NCI-H2029 (cell line): Measurements from ENCODE around the gene MEF2D.

Source experiments
- DNase-seq: peaks from one replicate; lab custom pipeline; 2025; lab: John Stamatoyannopoulos, UW

Gene MEF2D

DNA sequence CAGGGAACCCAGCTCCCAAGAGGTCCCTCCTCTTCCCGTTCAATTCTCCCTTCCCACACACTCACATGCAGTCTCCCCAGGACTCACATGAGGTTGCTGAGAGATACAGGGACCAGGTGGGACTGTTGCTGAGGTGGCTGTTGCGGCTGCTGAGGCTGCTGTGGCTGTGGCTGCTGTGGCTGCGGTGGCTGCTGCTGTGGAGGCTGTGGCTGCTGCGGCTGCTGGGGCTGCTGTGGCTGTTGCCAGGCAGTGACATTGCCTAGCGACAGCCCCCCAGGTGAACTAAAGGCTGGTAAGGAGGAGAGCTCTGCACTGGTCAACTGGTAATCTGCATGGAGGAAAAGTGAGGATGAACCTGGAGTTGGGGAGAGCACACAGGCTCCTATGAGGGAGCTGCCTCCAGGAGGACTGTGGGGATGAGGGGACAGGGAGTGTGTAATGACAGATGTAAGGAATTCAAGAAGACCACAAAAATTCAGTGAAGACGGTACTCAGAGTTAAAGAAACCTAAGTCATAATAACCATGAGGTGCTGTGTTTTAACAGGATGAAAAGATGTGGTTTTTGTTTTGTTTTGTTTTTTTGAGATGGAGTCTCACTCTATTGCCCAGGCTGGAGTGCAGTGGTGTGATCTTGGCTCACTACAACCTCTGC, 31.8 kb downstream of the MEF2D start:
- no peak for DNase-seq

GRCh38 chr1:156467906-156468305, 32.7 kb downstream of the MEF2D start:
- no peak for DNase-seq

GRCh38 chr1:156467385-156467784, 33.2 kb downstream of the MEF2D start:
- no peak for DNase-seq

GRCh38 chr1:156465747-156466365, 34.7 kb downstream of the MEF2D start:
- no peak for DNase-seq

DNA sequence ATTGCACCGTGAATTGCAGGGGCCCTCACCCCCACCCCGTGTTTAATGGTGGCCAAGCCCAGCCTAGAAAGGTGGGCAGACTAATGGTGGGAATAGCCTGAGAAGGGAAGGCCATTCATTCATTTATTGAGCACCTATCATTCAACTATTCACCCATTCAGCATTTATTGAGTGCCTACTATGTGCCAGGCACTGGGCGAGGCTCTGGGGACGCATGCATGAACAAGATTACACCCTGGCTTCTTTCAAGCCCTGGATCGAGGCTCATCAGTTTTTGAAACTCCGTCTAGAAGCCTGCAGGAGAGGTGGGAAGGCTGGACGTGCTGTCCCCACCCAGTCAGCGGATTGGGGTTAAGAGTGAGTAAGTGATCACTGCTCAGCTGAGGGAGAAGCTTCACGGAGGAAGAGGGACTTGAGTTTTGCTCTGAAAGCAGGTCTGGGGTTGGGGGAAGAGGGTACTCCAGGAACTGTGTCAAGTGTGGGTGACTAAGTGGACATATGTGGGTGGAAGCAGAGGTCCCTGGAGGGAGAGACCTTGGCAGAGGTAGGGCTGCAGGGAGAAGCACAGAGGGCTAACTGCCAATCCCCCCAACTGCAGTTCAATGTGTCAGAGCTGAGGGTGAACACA, 35.6 kb downstream of the MEF2D start:
- no peak for DNase-seq

- DNase-seq, result no peak
Observed at GRCh38 chr1:156464335-156464734, 36.2 kb downstream of the MEF2D start.

GRCh38 chr1:156463874-156464273, 36.7 kb downstream of the MEF2D start:
- no peak for DNase-seq

- DNase-seq, result no peak
Observed at GRCh38 chr1:156462954-156463795, 37.4 kb downstream of the MEF2D start.

DNA sequence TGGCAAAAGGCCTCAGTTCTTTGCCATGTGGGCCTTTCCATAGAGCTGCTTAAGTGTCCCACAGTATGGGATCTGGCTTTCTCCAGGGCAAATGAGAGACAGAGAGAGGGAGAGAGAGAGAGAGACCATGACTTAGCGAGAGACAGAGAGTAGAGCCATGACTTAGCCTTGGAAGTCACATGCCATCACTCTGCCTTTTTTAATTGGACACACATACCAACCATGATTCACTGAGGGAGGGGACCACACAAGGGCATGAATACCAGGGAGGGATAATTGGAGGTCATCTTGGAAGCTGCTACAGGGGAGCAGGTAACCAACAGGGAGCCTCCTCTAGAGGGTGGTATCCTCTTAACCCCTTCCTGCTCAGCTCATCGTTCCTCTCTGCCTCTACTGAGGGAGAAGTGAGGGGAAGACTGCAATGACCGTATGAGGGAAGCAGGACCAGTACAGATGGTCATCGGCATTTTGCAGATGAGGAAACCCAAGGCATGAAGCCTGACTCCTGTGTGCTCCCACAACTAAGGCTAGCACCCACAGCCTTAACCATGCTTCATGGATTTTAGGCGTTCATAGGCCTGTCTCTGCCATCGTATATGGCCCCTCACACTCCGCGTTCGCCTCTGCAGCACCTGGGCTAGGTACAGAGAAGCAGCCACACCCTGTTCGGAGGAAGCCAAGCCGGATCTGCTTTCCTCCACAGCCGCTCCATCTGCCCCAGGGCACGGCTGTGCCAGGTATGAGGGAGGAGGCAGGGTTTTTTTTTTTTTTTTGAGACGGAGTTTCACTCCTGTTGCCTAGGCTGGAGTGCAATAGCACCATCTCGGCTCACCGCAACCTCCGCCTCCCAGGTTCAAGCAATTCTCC, 38.6 kb downstream of the MEF2D start:
- DNase-seq, result no peak

DNA sequence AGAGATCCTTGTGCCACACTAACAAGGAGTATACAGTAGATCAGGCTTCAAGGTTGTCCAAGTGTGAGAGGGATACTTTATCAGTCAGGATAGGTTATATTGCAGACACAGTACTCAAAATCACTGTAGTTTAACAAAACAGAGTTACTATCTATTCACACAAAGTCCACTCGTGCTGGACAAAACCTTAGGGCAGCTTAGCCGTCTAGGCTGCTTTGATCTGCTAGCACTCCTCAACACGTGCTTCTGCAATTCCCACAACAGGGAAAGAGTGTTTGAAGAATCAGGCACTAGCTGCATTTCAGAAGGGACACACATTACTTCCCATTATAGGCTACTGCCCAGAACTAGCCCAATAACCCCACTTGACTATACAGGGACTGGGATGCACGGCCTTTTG, 39.5 kb downstream of the MEF2D start:
- no peak for DNase-seq

- no peak for DNase-seq
Observed at GRCh38 chr1:156460525-156460924, 40.0 kb downstream of the MEF2D start.

DNA sequence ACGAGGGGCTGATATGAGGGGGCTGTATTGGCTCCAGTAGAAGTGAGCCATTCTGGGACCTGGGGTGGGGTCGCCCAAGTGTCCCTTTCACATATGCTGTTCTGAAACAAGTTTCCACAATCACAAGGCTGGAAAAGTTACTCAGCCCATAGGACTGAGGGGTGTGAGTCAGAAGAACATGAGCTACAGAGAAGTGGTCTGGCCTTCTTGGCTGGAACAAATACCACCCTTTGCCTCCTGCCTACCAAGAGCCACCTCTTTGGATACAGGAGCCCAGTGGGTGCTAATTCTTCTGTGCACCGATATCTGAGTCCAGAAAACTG, 42.4 kb downstream of the MEF2D start:
- no peak for DNase-seq

DNA sequence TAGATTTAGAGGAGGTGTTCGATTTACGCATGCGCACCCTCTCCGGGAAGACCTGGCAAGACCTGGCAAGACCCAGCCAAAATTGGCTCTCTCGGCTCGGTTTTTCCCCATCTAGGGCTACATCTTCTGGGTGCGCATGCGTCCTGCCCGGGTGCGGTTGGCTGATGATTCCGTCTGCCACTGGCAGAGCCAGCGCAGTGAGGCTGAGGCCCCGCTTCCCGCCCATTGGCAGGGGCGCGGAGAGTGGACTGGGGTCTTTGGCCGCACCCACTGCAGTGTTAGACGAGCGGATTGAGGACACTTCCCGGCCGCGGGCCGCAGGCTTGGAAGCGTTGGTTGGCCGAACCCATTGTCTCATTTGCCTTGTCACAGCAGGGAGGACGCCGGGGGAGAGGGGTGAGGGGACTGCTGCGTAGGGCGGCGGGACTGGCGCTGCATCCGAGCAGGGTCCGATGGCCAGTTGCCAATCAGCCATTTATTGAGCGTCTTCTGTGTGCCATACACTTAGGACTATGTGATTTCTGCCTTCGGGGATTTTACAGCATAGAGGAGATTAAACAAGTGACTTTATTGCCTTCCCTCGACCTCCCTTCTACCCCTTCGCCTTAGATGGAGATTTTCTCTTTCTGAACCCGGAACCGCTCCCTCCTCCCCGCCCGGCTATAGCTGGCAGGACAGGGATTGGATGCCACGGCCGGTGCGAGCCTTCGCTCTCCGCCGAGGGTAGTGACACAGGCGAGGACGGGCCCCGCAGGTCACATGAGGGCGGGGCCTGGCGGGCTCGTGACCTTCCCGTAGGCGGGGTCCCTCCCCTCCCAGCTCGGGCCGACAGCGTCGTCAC, 43.7 kb downstream of the MEF2D start:
- DNase-seq, result peak; percentile 99

DNA sequence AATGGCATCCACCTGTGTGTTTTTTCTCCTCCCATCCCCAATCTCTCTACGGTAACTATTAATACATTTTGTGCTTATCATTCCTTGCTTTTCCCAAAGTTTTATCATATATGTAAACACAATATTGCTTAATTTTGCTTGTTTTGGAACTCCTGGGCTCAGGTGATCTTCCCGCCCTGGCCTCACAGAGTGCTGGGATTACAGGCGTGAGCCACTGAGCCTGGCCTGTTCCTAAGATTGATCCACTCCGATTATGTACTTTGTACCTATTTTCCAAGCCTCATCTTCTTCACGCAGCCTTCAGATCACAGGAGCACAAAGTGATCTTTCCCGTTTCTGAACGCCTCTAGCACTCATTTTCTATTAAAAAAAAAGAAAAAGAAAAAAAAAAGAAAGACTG, 45.2 kb downstream of the MEF2D start:
- DNase-seq, result no peak

DNA sequence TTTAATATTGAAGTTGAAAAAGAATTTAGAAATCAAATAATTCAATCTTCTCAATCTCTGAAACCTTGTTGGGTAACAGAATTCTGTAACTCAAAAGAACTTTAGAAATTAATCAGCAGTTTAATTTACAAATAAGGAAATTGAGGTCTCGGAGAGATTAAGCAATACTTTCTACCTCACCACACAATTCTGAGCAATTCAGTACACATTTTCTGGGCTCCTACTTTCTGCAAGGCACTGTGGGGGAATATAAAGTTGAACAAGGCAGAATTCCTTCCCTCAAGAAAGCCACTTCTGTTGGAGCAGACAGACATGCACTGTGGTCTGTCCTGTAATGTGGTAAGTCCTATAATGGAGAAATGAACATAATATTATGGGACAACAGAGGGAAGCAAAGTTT, 47.7 kb downstream of the MEF2D start:
- no peak for DNase-seq

- DNase-seq, result no peak
Observed at GRCh38 chr1:156451505-156452160, 48.9 kb downstream of the MEF2D start.

GRCh38 chr1:156448134-156448967, 52.2 kb downstream of the MEF2D start:
- no peak for DNase-seq

GRCh38 chr1:156445789-156446263, 54.7 kb downstream of the MEF2D start:
- DNase-seq, result peak; percentile 77

DNA sequence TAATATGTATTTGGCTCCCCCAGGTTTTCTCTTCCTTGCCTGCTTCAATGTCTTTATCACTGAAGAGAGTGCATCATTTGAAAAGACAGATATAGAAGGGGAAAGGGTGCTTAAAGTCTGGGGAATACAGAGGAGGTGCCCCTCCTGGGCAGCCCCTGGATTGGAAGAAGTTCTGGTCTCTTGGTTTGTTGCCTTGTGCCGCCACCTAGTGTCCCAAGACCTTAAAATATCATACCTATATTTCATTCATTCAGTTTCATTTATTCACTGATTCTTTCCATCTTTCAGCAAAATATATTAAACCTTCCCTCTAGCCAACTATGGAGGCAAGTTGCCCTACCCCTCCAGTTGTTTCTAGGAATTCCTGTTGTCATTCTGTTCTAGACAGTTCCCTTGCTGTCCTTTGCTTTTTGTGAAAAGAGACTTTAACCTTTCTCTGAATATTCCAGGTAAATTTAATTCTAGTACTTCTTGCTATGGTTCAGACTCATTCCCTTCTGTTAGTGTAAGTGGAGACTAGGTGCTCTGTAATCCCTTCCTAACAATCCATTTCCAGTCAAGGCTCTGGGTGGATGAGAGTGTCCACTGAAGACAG, 56.1 kb downstream of the MEF2D start:
- DNase-seq, result no peak
